GM18873 (cell line): Measurements from ENCODE around the gene GNG14.
"Not testable (repeated sequence)": the region's sequence is repeated elsewhere in the genome, so short reads cannot be mapped to it uniquely, and the experiment has no call there.

Experiments used
- ATAC-seq: cut with Tn5 transposase; IDR thresholded peaks from one replicate; pipeline ENCODE4 v1.9.1; 2021; ENCODE audit warnings: mild to moderate bottlenecking, moderate library complexity, moderate number of reproducible peaks; ENCODE audit not compliant: unreplicated experiment, low FRiP score

GNG14 gene

DNA sequence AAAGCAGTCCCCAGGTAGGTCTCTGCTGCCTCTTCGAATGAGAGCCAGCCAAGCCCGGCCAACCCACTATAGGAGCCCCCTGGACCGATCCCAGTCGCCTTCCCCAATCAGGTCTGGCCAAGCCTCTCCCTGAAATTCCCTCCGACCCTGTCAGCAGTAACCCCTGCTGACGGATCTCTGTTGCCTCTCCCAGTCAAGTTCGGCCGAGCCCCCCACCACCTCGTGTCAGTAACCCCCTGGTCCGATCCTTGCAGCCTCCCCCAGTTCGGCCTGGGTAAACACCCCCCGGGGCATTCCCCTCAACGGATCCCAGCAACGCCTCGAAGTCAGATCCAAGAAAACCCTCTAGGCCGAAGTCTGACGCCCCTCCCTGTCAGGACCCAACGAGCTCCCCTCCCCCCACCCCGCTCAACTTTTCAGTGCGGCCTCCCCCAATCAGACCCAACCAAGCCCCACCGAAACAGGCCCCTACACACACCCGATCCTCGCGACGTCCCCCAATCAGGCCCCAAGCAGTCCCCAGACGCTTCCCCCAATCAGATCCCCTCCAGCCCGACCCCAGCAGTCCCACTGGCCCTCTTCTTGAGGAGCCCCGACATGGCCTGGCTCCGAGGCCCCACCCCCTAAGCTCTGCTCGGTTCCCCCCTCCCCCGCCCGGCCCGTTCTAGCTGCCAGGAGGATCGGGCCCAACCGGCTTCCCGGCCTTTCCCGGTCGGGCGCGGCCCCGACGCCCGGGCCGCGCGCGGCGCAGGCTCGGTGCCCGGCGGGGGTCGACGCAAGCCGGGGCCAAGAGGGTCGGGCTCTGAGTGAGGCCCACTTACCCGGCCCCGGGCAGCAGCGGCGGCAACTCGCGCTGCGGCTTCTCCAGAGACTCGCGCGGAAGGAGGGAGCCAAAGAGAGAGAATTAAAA, 34.1 kb downstream of the GNG14 start:
- peak; percentile 6 for ATAC-seq

DNA sequence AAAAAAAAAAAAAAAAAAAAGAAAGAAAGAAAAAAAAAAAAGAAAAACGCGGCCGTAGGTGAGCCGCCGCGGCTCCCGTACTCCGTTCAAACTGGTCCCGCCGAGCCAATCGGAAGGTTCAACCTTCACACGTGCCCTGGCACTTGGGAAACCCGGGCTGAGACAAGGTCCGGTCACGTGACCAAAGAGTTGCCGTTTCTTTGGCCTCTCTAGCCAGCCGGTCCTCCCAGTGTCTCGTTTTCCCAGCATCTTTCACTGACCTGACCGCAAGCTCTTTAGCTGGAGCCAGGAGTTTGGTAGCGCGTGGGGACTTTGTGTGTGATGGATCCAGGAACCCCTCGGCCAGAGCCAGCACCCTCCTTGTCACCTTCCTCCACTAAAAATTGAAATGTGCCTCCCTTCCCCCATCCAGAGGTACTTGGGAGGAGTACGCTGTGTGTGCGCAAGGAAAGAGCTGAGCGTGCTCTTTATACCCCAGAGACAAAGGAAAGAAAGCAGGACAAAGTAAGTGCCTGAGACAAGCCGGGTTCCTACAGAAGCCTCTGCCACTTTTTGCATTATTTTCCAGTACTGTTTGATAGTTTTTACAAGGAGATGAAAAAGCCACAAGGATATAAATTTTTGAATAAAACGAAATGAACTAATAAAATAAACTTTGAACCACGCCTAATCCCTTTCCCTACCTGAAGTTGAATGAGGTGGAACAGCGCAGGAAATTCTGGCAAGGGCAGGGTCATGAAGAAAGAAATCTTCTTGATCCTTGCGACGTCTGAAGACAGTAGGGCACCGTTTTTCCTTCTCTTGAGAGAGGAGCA, 35.0 kb downstream of the GNG14 start:
- peak; percentile 68 for ATAC-seq

DNA sequence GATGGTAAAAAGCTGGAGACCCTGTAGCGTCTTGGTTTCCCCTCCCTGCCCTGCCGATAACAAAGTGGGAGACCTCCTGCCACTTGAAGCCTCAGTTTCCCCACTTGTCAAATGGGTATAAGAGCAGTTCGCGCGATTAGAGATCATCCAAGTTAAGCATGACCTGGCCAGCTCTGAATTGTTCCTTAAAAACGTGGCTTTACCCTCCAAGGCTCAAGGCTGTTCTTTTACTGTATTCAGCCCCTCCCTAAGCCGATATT, 35.5 kb downstream of the GNG14 start:
- no peak for ATAC-seq

DNA sequence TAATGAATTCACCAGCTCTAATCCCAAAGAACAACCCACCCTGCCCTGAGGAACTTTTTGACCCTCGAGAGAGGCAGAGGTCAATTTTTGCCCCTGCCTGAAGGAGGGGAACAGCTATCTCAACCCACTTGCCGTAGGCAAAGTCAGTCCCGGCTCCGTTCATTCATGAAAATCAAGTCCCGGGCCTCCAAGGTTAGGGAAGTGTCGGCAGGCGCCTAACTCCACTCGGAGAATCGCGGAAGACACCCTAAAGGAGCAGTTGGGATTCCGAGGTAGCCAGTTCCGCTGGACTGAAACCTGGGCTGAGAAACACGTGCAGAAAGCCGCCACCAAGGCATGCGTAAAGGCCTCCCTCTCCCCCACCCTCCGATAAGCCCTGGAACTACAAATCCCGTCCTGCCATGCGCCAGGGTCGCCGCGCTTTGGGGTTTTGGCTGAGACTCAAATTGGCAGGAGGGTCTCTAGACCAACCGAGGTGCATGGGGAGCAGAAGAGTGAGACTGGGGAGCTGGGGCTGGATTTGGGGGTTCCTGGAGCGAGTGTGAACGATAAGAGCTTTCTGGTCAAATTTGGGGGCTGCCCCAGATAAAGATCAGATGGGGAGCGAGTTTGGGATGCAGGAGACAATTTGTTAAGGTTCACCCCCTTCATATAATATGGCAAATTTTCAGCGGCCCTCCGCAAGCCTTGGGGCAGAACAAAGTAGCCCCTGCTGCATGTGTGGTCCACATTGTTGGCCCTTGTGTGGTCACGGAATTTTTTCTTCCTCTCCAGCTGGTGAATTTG, 36.0 kb downstream of the GNG14 start, which contains the start of gene TNPO2:
Gene TNPO2 (minus strand): TSS at position 292 of the 786 bp plus-strand sequence. CDS start 2,955 bp downstream, outside the sequence.
- ATAC-seq: no peak

DNA sequence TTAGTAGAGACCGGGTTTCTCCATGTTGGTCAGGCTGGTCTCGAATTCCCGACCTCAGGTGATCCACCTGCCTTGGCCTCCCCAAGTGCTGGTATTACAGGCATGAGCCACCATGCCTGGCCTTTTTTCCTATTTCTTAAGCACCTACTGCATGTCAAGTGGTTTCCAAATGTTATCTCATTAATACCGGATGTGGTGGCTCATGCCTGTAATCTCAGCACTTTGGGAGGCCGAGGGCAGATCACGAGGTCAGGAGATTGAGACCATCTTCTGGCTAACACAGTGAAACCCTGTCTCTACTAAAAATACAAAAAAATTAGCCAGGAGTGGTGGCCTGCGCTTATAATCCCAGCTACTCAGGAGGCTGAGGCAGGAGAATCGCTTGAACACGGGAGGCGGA, 37.8 kb downstream of the GNG14 start:
- not testable (repeated sequence) for ATAC-seq

DNA sequence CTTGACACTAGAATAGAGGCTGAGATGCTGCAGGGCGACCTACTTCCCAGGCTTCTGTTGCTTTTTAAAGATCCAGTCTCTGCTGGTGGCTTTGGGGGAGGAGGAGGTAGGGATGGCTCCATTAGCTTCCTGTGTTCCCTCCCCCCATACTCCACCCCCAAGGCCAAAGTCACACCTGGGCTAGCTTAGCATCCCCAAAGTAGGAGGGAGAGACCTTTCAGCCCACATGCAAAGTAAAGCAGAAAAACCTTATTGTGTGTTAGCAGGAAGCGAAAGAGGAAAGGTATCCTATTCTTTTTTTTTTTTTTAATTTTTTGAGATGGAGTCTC, 39.2 kb downstream of the GNG14 start:
- no peak for ATAC-seq

DNA sequence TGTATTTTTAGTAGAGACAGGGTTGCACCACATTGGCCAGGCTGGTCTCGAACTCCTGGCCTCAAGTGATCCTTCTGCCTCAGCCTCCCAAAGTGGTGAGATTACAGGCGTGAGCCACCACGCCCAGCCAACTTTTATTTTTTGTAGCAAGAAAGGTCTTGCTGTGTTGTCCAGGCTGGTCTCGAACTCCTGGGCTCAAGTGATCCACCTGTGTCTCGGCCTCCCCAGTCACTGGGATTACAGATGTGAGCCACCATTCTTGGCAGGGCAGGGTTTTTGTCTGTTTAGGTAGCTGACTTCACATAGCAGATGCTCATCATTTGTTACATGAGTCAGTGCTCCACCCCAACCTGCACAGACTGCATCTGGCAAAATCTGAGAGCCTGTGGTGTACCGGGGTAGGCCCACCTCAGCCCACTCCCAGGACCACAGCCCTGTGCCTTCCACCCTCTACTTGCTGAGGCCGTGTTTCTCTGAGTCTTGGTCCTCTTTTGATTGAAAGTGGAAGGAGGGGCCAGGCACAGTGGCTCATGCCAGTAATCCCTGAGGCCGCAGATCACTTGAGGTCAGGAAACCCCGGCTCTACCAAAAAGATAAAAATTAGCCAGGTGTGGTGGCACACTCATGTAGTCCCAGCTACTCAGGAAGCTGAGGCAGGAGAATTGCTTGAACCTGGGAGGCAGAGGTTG, 40.1 kb downstream of the GNG14 start:
- no peak for ATAC-seq

DNA sequence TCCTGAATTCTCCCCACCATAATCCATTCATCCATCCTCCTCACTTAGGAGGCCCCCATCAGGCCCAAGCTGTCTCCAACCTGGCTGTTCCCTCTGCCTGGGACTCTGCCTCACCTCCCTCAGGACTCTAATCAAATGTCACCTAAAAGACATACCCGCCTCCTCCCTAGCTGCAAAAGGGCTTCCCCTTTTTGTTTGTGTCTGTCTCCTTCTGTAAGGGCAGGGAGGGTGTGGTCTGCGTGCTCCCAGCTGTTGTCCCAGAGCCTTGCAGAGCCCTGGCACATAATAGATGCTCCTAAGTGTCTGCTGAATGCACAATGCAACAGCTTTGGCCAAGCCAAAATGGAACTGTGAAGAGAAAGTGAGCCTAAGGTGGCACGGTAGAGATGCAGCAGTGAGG, 42.3 kb downstream of the GNG14 start:
- no peak for ATAC-seq

DNA sequence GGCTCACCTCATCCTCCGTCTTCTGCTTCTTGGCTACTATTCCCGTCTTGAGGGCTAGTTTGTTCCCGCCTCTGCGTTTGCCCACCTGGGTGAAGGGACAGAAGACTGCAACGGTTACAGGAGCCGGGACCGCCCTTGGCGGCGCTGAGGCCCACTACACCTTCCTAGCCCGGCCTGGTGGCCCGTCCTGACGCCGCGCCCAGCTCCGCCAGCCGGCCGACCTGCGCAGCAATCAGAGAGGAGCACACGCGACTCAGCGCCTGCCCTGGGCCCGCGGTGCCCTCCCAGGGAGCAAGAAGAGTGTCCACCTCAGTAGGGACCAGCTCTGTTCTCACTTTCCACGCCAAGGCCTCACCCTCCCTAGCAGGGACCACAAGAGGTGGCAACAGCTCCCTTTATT, 43.5 kb downstream of the GNG14 start:
- ATAC-seq: no peak

DNA sequence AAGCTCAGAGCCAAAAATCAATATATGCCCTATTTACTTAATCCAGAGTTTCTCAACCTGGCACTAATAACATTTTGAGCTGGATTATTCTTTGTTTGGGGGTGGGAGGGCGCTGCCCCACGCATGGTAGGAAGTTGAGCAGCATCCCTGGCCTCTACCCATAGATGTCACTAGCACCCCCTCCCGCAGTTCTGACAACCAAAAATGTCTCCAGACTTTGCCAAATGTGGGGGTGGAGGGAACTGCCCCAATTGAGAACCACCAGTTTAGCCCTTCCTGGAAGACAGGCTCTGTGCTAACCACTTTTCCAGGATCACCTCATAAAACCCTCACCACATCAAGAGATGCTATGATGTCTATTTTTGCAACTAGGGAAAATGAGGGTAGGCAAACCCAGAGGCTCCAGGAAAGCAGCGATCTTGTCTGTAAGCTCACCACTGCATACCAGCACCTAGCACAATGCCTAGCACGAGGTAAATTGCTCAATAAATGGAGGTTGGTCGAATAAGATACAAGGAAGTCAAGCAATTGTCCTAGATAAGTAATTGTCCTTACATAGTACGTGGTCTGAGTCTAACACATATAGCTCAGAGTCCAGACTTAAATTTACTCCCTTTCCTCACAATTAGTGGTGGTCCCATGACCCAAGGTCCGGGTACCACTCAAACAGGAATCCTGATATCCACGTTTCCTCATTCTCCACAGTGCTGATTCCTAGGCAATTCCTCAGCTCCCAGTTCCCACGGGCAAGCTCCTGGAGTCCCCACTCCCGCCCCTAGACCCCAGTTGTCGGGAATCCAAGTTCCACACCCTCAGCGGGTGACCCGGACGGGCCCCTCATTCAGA, 45.8 kb downstream of the GNG14 start:
- no peak for ATAC-seq

DNA sequence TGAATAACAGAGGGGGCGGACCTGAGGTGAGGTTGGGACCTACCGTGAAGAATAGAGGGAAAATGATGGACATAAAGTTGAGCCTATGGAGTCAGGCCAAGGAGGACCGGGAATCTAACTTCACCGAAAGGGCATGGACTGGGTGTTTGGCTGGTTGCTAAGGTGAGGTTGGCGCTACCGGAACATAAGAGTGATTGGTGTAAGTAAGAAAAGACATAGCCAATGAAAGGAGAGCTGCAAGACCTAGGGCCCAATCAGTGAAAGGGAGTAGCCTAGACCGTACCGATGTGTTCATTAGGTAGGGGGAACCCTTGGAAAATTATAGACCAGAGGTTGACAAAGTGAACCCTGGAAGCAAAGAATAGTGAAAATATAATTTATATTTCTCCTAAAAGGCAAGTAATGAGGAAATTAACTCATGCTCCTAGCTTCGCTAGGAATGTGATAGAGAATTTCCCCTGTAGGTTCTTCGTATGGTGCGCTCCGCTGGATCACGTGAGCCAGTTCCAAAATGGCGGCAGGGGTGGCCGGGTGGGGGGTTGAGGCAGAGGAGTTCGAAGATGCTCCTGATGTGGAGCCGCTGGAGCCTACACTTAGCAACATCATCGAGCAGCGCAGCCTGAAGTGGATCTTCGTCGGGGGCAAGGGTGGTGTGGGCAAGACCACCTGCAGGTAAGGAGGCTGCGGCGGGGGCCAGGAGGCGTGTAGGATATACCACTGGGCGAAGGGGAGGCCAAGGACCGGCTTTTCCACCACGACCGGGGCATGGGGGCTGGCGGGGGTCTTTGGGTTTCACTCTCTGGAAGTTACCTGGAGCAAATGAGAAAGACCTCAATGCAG, 49.4 kb downstream of the GNG14 start, which contains the start of gene GET3:
Gene GET3 (plus strand): TSS at position 503 of the 840 bp plus-strand sequence. CDS start 9 bp downstream, at position 512.
- ATAC-seq: peak; percentile 65

DNA sequence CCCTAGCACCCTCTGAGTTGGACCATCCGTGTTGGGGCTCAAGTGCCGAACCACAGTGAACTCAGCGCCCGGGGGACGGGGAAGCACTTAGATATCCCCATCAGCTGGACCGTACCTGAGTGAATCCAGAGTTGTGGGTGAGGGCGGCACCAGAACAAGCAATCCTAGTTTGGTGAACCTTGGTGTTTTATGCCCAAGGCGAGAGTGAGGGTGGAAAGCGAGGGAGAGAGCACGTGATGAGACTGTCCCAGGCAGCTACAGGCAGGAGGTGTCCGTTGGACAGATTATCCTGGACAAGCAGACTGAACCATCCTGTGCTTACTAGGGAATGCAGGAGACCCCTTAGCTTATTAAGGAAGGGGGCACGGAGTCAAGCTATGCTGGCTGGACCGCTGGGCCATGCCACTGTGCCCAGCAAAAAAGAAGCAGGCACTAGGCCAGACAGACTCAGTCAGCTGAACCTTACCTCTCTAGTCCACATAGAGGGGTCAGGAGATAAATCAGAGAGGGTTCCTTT, 50.1 kb downstream of the GNG14 start:
- no peak for ATAC-seq
